Heart right ventricle (tissue), 16 donors: ENCODE results near the gene FMO5. TPM values are rescaled to one million over a fixed set of nuclear protein-coding genes. Genes with fewer than 3 reads are reported as not detected.

Experiments
- ATAC-seq, 8 donors: fragments of 200-7000 bp; cut with Tn5 transposase; one replicate each; pipeline ENCODE4 v1.9.1; 2020; ENCODE audit warnings: mild to moderate bottlenecking in 8 of 8, moderate library complexity in 8 of 8, moderate number of reproducible peaks in 1 of 8
- DNase-seq, 2 donors: peaks; one replicate each; pipeline ENCODE4 v3.0.0-alpha.2; 2020
- H3K27ac ChIP-seq, 10 donors: fragments of 200-600 bp; sonication (generic) in 2 of 10; one replicate each; pipeline versions ENCODE4 v1.5.0 to v1.8.0; 2020 to 2022; ENCODE audit warnings: mild to moderate bottlenecking in 3 of 10
- H3K27me3 ChIP-seq, 7 donors: fragments of 200-600 bp; one replicate each; pipeline ENCODE4 v1.8.0; 2021 to 2022; ENCODE audit warnings: mild to moderate bottlenecking in 2 of 7
- H3K36me3 ChIP-seq, 9 donors: fragments of 200-600 bp; sonication (generic) in 1 of 9; one replicate each; pipeline versions ENCODE4 v1.5.0 to v1.8.0; 2020 to 2022; ENCODE audit warnings: mild to moderate bottlenecking in 2 of 9
- H3K4me1 ChIP-seq, 9 donors: fragments of 200-600 bp; sonication (generic) in 1 of 9; one replicate each; pipeline versions ENCODE4 v1.5.0 to v1.8.0; 2020 to 2022; ENCODE audit warnings: mild to moderate bottlenecking in 4 of 9
- H3K4me3 ChIP-seq, 10 donors: fragments of 200-600 bp; sonication (generic) in 2 of 10; one replicate each; pipeline versions ENCODE4 v1.5.0 to v1.8.0; 2020 to 2022; ENCODE audit warnings: mild to moderate bottlenecking in 7 of 10, moderate library complexity in 2 of 10
- H3K9me3 ChIP-seq, 11 donors: fragments of 200-600 bp in 10 of 11; sonication (generic) in 2 of 11; one replicate each; pipeline versions ENCODE4 v1.5.0 to v1.8.0; 2013 to 2022; ENCODE audit warnings: mild to moderate bottlenecking in 2 of 11, control low read depth in 1 of 11, moderate library complexity in 1 of 11
- CTCF ChIP-seq, 9 donors: fragments of 200-600 bp; sonication (generic) in 2 of 9; IDR thresholded peaks; one replicate each; pipeline versions ENCODE4 v1.5.0 to v1.8.0; 2021 to 2022; ENCODE audit warnings: antibody characterized with exemption in 9 of 9, mild to moderate bottlenecking in 5 of 9, moderate library complexity in 1 of 9
- WGBS, 2 donors: extraction: QIAGEN DNeasy Blood & Tissue Kit; methylation state at CpG; one replicate each; pipeline ENCODE4 v1.1.7; 2013; ENCODE audit warnings: inconsistent platforms in 1 of 2; 5-methylcytosine and 5-hydroxymethylcytosine counted together
- intact Hi-C, 10 donors: fragments of 100-400 bp; cut with DNase I; formaldehyde crosslinking; loops; one replicate each; pipeline versions ENCODE4 v1.11.1 to v1.14.2; 2022
- polyA plus RNA-seq, 2 donors: library from polyadenylated mRNA; stranded (reverse); fragments of 200-250 nt; gene quantifications; one replicate each; pipeline ENCODE4 v1.2.3, GENCODE V29; 2013
- total RNA-seq, 10 donors: library from RNA; stranded (reverse); fragmentation: NEBNext Ultra II Directional in 3 of 10; extraction: Animal tissue kit (Norgen Biotek cat#: 25700) in 3 of 10; gene quantifications; one replicate each; pipeline versions ENCODE4 v1.2.1 to v1.2.4, GENCODE V29; 2021 to 2023
- donor health status: Arrhythmogenic right ventricular cardiomyopathy.
- donor health status: ischemic (EF 13 %, LVEDD 7.1; RV severe dilation, severe dysfunction).
- donor health status: healthy with polysubstance abuse.
- donor health status: DM: no; HTN: yes; CAD: no.
- donor health status: DM: no; HTN: no; CAD: no.
- donor health status: ischemic (EF 25% LVEDD 6.9; RV normal size, moderate dysfunction).
- donor health status: ischemic (EF 25% LVEDD 5.7; RV mildly dilated, moderate dysfunction).
- donor health status: healthy.
- donor health status: DM: yes; HTN: yes; CAD: no.
- donor health status: Ischemic cardiomyopathy.
- donor health status: ischemic (EF 35%, LVEDD 5.7; RV mildly dilated, moderate dysfunction).
- donor health status: nonischemic (EF 11% LVEDD 7.7; RV severe dilation, severe dysfunction).
- donor health status: DM: yes; HTN: yes; CAD: no.
- donor health status: PGD.
- donor health status: ischemic (EF 29% LVEDD 5.4; RV normal size, mild dysfunction).
- donor health status: nonischemic (EF 23%, LVEDD 6.1; RV moderate dilation, normal function).

The FMO5 gene
- total and polyA plus RNA-seq, 12 donors = 0.20 to 21.7 (median 0.78) TPM

DNA sequence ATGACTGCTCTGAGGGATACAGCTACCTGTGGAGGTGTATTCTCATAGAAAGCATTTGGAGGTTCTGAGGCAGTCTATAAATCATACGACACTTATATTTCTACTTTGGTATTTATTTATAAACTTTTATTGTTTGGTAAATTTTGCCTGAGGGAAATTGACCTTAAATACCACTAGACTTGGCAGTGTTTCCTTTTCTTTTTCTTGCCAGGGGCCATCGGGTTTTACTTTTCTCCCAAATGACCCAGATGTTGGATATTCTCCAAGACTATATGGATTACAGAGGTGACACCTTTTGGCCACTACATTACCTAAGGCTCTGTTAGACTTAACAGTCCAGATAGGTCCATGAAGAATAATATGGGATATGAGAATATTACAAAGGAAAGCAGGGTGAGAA is 45.6 kb upstream of the FMO5 start:
- ATAC-seq (no peak), DNase-seq (no peak)
- no peaks in the 10 kb centered on the region for H3K27me3 ChIP-seq
- peaks cover 0 to 88% (median 16%) of the 10 kb centered on the region in 9 donors for H3K36me3 ChIP-seq
- H3K4me3 ChIP-seq = no peak overlapping the region
- no peak overlapping the region for H3K27ac ChIP-seq
- 53 to 57% methylated on average over 2 of the region's 2 CpGs for WGBS, 2 donors
- no peaks in the 10 kb centered on the region for H3K9me3 ChIP-seq
- intact Hi-C loops = loop anchor here in 8 of 10 donors (5.0 to 10.0 kb wide), 7 partner anchors 117 to 624 kb away; no protein-coding TSS in a partner anchor
- no peak for TF ChIP-seq CTCF (IDR thresholded peaks at IDR 0.05)
- H3K4me1 ChIP-seq = peaks cover 0 to 18% (median 5%) of the 10 kb centered on the region in 9 donors

DNA sequence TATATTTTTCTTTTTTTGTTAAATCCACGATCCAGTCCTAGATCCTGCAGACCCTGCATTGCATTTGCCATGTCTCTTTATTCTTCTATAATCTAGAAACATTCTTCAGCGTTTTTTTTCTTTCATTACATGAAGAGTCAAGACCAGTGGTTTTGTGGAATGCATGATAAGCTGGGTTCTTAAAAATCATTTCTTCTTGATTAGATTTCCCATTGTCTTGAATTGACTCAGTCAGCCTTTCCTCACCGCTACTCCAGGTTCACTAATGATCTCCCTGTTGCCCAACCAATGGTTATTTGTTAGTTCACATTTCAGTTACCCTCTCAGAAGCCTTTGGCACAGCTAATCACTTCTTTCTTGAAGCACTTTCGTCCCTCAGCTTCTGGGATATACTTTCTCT is 42.6 kb upstream of the FMO5 start:
- DNase-seq (no peak), ATAC-seq (no peak)
- H3K36me3 ChIP-seq = peaks cover 0 to 98% (median 15%) of the 10 kb centered on the region in 9 donors
- no peaks in the 10 kb centered on the region for H3K27me3 ChIP-seq
- H3K27ac ChIP-seq = no peak overlapping the region
- intact Hi-C loops = no loop called here
- TF ChIP-seq CTCF (IDR thresholded peaks at IDR 0.05) = no peak
- H3K4me3 ChIP-seq = no peak overlapping the region
- no peaks in the 10 kb centered on the region for H3K9me3 ChIP-seq
- 94 to 96% methylated on average over 4 of the region's 4 CpGs for WGBS, 2 donors
- H3K4me1 ChIP-seq = peaks cover 0 to under 1% (median 0%) of the 10 kb centered on the region in 9 donors

DNA sequence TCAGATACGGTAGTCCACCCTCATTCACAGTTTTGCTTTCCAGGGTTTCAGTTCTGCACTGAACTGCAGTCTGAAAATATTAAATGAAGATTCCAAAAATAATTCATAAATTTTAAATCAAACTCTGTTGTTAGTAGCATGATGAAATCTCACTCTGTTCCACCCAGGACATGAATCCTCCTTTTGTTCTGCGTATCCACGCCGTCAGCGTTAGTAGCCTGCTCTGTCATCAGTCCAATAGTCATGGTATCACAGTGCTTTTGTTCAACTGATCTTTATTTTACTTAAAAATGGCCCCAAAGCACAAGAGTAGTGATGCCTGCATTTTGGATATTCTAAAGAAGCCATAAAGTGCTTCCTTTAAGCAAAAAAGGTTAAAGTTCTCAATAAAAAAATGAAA is 41.2 kb upstream of the FMO5 start:
- Histone ChIP-seq H3K27ac (no peak overlapping the region), H3K27me3 (no peaks in the 10 kb centered on the region), H3K4me3 (no peak overlapping the region), H3K36me3 (peaks cover 0 to 100% (median 15%) of the 10 kb centered on the region in 9 donors), H3K4me1 (no peaks in the 10 kb centered on the region), H3K9me3 (no peaks in the 10 kb centered on the region)
- DNase-seq = no peak
- ATAC-seq = no peak
- intact Hi-C loops = no loop called here
- WGBS, 2 donors = 94 to 96% methylated on average over 5 of the region's 5 CpGs
- no peak for TF ChIP-seq CTCF (IDR thresholded peaks at IDR 0.05)

GRCh38 chr1:147264158-147264768 is 39.1 kb upstream of the FMO5 start:
- Histone ChIP-seq H3K9me3 (no peaks in the 10 kb centered on the region), H3K27ac (no peak overlapping the region), H3K36me3 (peaks cover 0 to 100% (median 19%) of the 10 kb centered on the region in 9 donors), H3K27me3 (no peaks in the 10 kb centered on the region), H3K4me3 (no peak overlapping the region), H3K4me1 (no peaks in the 10 kb centered on the region)
- WGBS, 2 donors = 83 to 90% methylated on average over 3 of the region's 3 CpGs
- intact Hi-C loops = no loop called here
- DNase-seq = no peak
- no peak for ATAC-seq
- TF ChIP-seq CTCF (IDR thresholded peaks at IDR 0.05) = no peak
